Glomerular visceral epithelial cell (primary cell): ENCODE results near the gene BCL11B.
A peak's percentile ranks its signal among the peaks of the same experiment; 100 is the strongest.

ENCODE experiments used
- DNase-seq: peaks from one replicate; pipeline ENCODE4 v3.0.0-alpha.2; 2016; ENCODE audit errors: extremely low spot score

The BCL11B gene

GRCh38 chr14:99267837-99268781 lies 3.9 kb downstream of the BCL11B start:
- DNase-seq, result no peak

- no peak for DNase-seq
Observed at GRCh38 chr14:99267381-99267780, 4.6 kb downstream of the BCL11B start.

GRCh38 chr14:99266181-99267178 lies 5.5 kb downstream of the BCL11B start:
- peak; percentile 61 for DNase-seq

- no peak for DNase-seq
Observed at GRCh38 chr14:99265571-99265970, 6.4 kb downstream of the BCL11B start.

- DNase-seq, result no peak
Observed at GRCh38 chr14:99264691-99265450, 7.1 kb downstream of the BCL11B start.

- DNase-seq, result no peak
Observed at GRCh38 chr14:99263564-99264330, 8.2 kb downstream of the BCL11B start.

- no peak for DNase-seq
Observed at GRCh38 chr14:99262977-99263448, 9.0 kb downstream of the BCL11B start.

- DNase-seq, result no peak
Observed at GRCh38 chr14:99261912-99262787, 9.8 kb downstream of the BCL11B start.

GRCh38 chr14:99260587-99261551 lies 11.1 kb downstream of the BCL11B start:
- no peak for DNase-seq

GRCh38 chr14:99260116-99260515 lies 11.9 kb downstream of the BCL11B start:
- no peak for DNase-seq

GRCh38 chr14:99258876-99259726 lies 12.9 kb downstream of the BCL11B start:
- no peak for DNase-seq

GRCh38 chr14:99258341-99258861 lies 13.6 kb downstream of the BCL11B start:
- no peak for DNase-seq

GRCh38 chr14:99257673-99258221 lies 14.2 kb downstream of the BCL11B start:
- DNase-seq, result no peak

- DNase-seq, result no peak
Observed at GRCh38 chr14:99257122-99257672, 14.8 kb downstream of the BCL11B start.

- DNase-seq, result no peak
Observed at GRCh38 chr14:99256483-99256874, 15.5 kb downstream of the BCL11B start.

- DNase-seq, result no peak
Observed at GRCh38 chr14:99255621-99256482, 16.1 kb downstream of the BCL11B start.
